ENCODE data around the gene SGPL1. TPM values are rescaled to one million over a fixed set of nuclear protein-coding genes. Genes with fewer than 3 reads are reported as not detected.
"Not testable (repeated sequence)": the region's sequence is repeated elsewhere in the genome, so short reads cannot be mapped to it uniquely, and the experiment has no call there.

Gene SGPL1, protein sequence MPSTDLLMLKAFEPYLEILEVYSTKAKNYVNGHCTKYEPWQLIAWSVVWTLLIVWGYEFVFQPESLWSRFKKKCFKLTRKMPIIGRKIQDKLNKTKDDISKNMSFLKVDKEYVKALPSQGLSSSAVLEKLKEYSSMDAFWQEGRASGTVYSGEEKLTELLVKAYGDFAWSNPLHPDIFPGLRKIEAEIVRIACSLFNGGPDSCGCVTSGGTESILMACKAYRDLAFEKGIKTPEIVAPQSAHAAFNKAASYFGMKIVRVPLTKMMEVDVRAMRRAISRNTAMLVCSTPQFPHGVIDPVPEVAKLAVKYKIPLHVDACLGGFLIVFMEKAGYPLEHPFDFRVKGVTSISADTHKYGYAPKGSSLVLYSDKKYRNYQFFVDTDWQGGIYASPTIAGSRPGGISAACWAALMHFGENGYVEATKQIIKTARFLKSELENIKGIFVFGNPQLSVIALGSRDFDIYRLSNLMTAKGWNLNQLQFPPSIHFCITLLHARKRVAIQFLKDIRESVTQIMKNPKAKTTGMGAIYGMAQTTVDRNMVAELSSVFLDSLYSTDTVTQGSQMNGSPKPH
- 10 to 100 TPM; 65.6 to 67.0 TPM for total RNA-seq

DNA sequence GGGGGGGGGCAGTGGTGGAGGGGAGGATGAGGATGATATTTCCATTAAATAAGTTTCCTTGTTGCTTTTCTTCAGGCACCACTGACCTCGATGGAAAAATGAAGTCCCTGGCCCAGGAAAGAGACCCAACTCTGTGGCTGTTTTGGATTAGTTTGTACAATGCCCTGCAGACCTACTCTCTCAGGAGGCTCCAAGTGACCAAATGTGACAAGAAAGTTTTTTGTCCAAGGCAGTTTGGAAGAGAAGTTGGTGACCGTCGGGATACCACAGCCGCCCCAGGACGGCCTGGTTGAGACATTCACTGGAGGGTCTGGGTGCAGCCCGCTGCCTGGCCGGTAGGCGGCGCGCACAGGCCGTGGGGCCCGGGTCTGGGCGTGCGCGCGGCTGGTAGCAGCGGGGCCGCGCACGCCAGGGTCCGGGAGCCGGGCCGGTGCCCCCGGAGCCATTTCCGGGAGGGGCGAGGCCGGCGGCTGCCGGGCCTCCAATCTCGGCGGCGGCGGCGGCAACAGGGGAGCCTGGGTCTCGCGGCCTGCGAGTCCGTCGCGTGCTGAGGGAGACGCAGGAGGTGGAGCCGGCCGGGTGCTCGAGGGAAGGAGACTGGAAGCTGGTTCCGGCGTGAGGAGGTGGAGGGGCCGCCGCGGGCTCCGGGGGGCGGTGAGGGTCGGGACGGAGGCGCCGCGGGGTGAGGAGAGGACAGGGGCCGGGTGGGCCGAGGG, at the start of gene SGPL1:
Gene SGPL1 (plus strand): TSS at position 445 of the 716 bp plus-strand sequence. CDS start 906 bp downstream, outside the sequence.
- H3K27ac Mint-ChIP-seq: peak within 1 kb of the TSS; percentile 82
- POLR2A ChIA-PET: interaction anchor here (1.5 kb wide), 1 partner anchor 72 kb away, joined by 4 read pairs; no protein-coding TSS in a partner anchor
- peaks cover 29% of the 10 kb centered on the region for H3K36me3 Mint-ChIP-seq
- CTCF ChIA-PET: interaction anchor here (0.7 to 2.8 kb wide), 9 partner anchors 17 to 265 kb away, joined by 3 to 21 read pairs (median 6); no protein-coding TSS in a partner anchor
- no peaks in the 10 kb centered on the region for H3K9me3 Mint-ChIP-seq
- intact Hi-C loops (cut with micrococcal nuclease): loop anchor here (1.0 to 5.0 kb wide), 3 partner anchors 18 to 338 kb away; partner anchors contain the start of gene PALD1
- peak; percentile 90 for DNase-seq
- H3K4me3 Mint-ChIP-seq: peak within 1 kb of the TSS; percentile 86
- no peaks in the 10 kb centered on the region for H3K27me3 Mint-ChIP-seq
- H3K4me1 Mint-ChIP-seq (ENCODE audit: low read depth): peaks cover 49% of the 10 kb centered on the region

DNA sequence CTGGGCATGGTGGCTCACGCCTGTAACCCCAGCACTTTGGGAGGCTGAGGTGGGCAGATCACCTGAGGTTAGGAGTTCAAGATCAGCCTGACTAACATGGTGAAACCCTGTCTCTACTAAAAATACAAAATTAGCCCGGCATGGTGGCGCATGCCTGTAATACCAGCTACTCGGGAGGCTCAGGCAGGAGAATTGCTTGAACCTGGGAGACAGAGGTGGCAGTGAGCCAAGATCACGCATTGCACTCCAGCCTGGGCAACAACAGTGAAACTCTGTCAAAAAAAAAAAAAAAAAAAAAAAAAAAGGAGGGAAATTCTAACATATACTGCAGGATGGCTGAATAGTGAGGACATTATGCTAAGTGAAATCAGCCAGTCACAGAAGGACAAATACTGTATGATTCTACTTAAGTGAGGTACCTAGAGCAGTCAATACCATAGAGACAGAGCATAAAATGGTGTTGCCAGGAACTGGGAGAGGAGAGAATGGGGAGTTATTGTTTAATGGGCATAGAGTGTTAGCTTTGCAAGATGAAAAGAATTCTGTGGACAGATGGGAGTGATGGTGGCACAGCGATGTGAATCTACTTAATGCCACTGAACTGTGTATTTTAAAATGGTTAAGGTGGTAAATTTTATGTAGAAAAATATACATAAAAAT, 47.6 kb upstream of the SGPL1 start:
- not testable (repeated sequence) for H3K9me3 Mint-ChIP-seq

GRCh38 chr10:70769121-70769520, 46.6 kb upstream of the SGPL1 start:
- Mint-ChIP-seq H3K27me3 (no peaks in the 10 kb centered on the region), H3K4me1 (ENCODE audit: low read depth) (no peaks in the 10 kb centered on the region), H3K36me3 (no peaks in the 10 kb centered on the region), H3K4me3 (no peak overlapping the region), H3K9me3 (peaks cover 3% of the 10 kb centered on the region), H3K27ac (no peak overlapping the region)
- ChIA-PET POLR2A (no interaction called here), CTCF (interaction anchor here (0.6 kb wide), 1 partner anchor 150 kb away, joined by 3 read pairs; no protein-coding TSS in a partner anchor)
- intact Hi-C loops (cut with micrococcal nuclease): no loop called here
- DNase-seq: peak; percentile 3

More for the DNA sequence above, 47.6 kb upstream of the SGPL1 start:
- H3K36me3 Mint-ChIP-seq; DNase-seq; POLR2A ChIA-PET; H3K27ac Mint-ChIP-seq; H3K27me3 Mint-ChIP-seq; H3K4me3 Mint-ChIP-seq; H3K4me1 Mint-ChIP-seq (ENCODE audit: low read depth); intact Hi-C loops (cut with micrococcal nuclease): not testable (repeated sequence)
- CTCF ChIA-PET: interaction anchor here (0.6 to 0.9 kb wide), 2 partner anchors 10 to 39 kb away, joined by 3 to 4 read pairs; no protein-coding TSS in a partner anchor

GRCh38 chr10:70770001-70770400, 45.7 kb upstream of the SGPL1 start:
- ChIA-PET CTCF (no interaction called here), POLR2A (no interaction called here)
- no peak overlapping the region for H3K4me3 Mint-ChIP-seq
- DNase-seq: no peak
- no peak overlapping the region for H3K27ac Mint-ChIP-seq
- H3K27me3 Mint-ChIP-seq: no peaks in the 10 kb centered on the region
- H3K36me3 Mint-ChIP-seq: no peaks in the 10 kb centered on the region
- H3K4me1 Mint-ChIP-seq (ENCODE audit: low read depth): no peaks in the 10 kb centered on the region
- intact Hi-C loops (cut with micrococcal nuclease): no loop called here
- peaks cover 3% of the 10 kb centered on the region for H3K9me3 Mint-ChIP-seq

GRCh38 chr10:70770516-70770915, 45.2 kb upstream of the SGPL1 start:
- CTCF ChIA-PET; H3K36me3 Mint-ChIP-seq; H3K4me1 Mint-ChIP-seq (ENCODE audit: low read depth): not testable (repeated sequence)

DNA sequence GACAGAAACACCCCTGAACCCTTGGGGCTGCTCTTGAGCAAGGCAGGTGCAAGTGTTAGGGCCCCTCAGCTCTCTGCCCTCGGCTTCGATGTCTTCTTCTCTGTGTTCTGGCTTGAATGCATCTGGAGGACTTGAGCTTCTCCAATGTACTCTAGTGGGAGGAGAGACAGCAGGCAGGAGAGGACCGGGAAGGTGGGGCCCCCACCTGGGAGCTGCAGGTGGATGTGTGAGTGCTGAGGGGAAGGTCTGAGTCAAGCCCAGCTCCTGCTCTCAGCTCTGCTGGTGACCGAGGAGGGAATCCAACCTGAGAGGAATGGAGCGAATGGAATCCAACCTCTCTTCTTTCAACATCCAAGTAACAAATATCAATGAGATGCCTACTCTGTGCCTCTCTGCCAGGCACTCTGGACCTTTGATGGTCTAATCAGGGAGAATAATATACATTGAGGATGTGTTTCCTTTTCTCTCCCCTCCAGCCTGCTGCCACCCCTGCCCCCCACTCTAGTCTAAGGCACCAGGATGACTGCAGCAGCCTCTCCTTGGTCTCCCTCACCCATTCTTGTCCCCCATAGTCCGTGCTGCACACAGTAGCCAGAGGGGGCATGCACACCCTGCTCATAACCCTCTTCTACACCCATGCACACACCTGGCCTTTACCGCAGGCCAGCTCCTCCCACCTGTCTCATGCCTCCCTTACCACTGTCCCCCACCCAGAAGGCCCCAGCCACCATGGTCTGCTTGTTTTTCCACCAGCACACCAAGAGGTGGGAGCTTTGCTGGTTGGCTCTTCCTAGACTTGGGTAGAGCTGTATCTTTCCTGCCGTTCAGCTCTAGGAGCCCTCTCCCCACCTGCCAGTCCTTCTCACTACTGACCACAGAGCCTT, 44.2 kb upstream of the SGPL1 start:
- intact Hi-C loops (cut with micrococcal nuclease): no loop called here
- no peaks in the 10 kb centered on the region for H3K36me3 Mint-ChIP-seq
- peak; percentile 4 for DNase-seq
- ChIA-PET POLR2A (no interaction called here), CTCF (interaction anchor here (1.0 kb wide), 1 partner anchor 32 kb away, joined by 3 read pairs; no protein-coding TSS in a partner anchor)
- no peak overlapping the region for H3K27ac Mint-ChIP-seq
- no peaks in the 10 kb centered on the region for H3K4me1 Mint-ChIP-seq (ENCODE audit: low read depth)
- H3K27me3 Mint-ChIP-seq: no peaks in the 10 kb centered on the region
- no peaks in the 10 kb centered on the region for H3K9me3 Mint-ChIP-seq
- H3K4me3 Mint-ChIP-seq: no peak overlapping the region

More at GRCh38 chr10:70770516-70770915, 45.2 kb upstream of the SGPL1 start:
- H3K4me3 Mint-ChIP-seq; DNase-seq; H3K27me3 Mint-ChIP-seq; POLR2A ChIA-PET; H3K9me3 Mint-ChIP-seq; intact Hi-C loops (cut with micrococcal nuclease); H3K27ac Mint-ChIP-seq: not testable (repeated sequence)

GRCh38 chr10:70772627-70773026, 43.1 kb upstream of the SGPL1 start:
- POLR2A ChIA-PET: no interaction called here
- H3K36me3 Mint-ChIP-seq: no peaks in the 10 kb centered on the region
- H3K27ac Mint-ChIP-seq: no peak overlapping the region
- no peaks in the 10 kb centered on the region for H3K27me3 Mint-ChIP-seq
- no peaks in the 10 kb centered on the region for H3K9me3 Mint-ChIP-seq
- CTCF ChIA-PET: no interaction called here
- H3K4me3 Mint-ChIP-seq: no peak overlapping the region
- peak; percentile 7 for DNase-seq
- intact Hi-C loops (cut with micrococcal nuclease): no loop called here
- H3K4me1 Mint-ChIP-seq (ENCODE audit: low read depth): no peaks in the 10 kb centered on the region

DNA sequence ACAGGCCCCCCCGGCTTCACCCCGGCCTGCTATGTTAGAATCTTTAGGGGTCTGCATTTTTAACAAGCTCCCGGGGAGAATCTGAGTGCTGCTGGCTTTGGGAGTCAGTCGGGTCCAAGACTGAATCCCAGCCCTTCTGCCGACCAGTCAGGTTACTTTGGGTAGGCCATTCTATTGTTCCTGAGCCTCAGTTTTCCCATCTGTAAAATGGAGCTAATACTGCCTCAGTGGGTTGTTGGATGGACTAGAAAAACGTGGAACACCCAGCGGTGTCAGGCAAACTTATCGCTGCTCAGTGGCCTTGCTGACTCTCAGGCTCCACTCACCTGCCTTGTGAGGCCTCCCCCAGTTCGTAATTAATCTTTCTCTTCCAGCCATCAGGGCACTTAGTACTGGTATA, 42.3 kb upstream of the SGPL1 start:
- POLR2A ChIA-PET: no interaction called here
- H3K36me3 Mint-ChIP-seq: no peaks in the 10 kb centered on the region
- intact Hi-C loops (cut with micrococcal nuclease): no loop called here

GRCh38 chr10:70773965-70774809, 41.6 kb upstream of the SGPL1 start:
- peak; percentile 6 for DNase-seq
- intact Hi-C loops (cut with micrococcal nuclease): no loop called here
- H3K27me3 Mint-ChIP-seq: no peaks in the 10 kb centered on the region
- H3K4me3 Mint-ChIP-seq: no peak overlapping the region
- ChIA-PET POLR2A (no interaction called here), CTCF (no interaction called here)
- H3K9me3 Mint-ChIP-seq: no peaks in the 10 kb centered on the region
- H3K36me3 Mint-ChIP-seq: no peaks in the 10 kb centered on the region
- no peaks in the 10 kb centered on the region for H3K4me1 Mint-ChIP-seq (ENCODE audit: low read depth)
- no peak overlapping the region for H3K27ac Mint-ChIP-seq

More for the DNA sequence above, 42.3 kb upstream of the SGPL1 start:
- no peak for DNase-seq
- no peaks in the 10 kb centered on the region for H3K9me3 Mint-ChIP-seq
- no peaks in the 10 kb centered on the region for H3K4me1 Mint-ChIP-seq (ENCODE audit: low read depth)
- H3K4me3 Mint-ChIP-seq: no peak overlapping the region
- H3K27me3 Mint-ChIP-seq: no peaks in the 10 kb centered on the region
- CTCF ChIA-PET: no interaction called here
- no peak overlapping the region for H3K27ac Mint-ChIP-seq

- Mint-ChIP-seq H3K4me3 (no peak overlapping the region), H3K27me3 (no peaks in the 10 kb centered on the region), H3K4me1 (ENCODE audit: low read depth) (no peaks in the 10 kb centered on the region), H3K9me3 (no peaks in the 10 kb centered on the region), H3K27ac (no peak overlapping the region), H3K36me3 (no peaks in the 10 kb centered on the region)
- peak; percentile 5 for DNase-seq
- ChIA-PET POLR2A (no interaction called here), CTCF (no interaction called here)
- intact Hi-C loops (cut with micrococcal nuclease): no loop called here
These were observed 40.7 kb upstream of the SGPL1 start for GRCh38 chr10:70774810-70775678.

Data from activated CD4-positive, alpha-beta memory T cell treated with anti-CD3 and anti-CD28 coated beads for 36 hours (primary cell).